HG03469 (cell line): ENCODE results near the gene VMAC.
A peak's percentile ranks its signal among the peaks of the same experiment; 100 is the strongest.
"Not testable (repeated sequence)": the region's sequence is repeated elsewhere in the genome, so short reads cannot be mapped to it uniquely, and the experiment has no call there.

Experiments used
- ATAC-seq: cut with Tn5 transposase; IDR thresholded peaks from one replicate; pipeline ENCODE4 v1.9.1; 2021; ENCODE audit warnings: mild to moderate bottlenecking, moderate library complexity, moderate number of reproducible peaks; ENCODE audit not compliant: unreplicated experiment

VMAC gene

GRCh38 chr19:5904352-5905113 lies at the start of gene VMAC:
Gene VMAC, plus strand, starts transcription at chr19:5904872. Its CDS starts 19 bp downstream, at chr19:5904891.
- ATAC-seq, result peak; percentile 61

- not testable (repeated sequence) for ATAC-seq
These were observed 49.5 kb upstream of the VMAC start for GRCh38 chr19:5855151-5855550.

GRCh38 chr19:5857203-5858081 lies 47.2 kb upstream of the VMAC start:
- no peak for ATAC-seq

- no peak for ATAC-seq
These were observed 41.5 kb upstream of the VMAC start for GRCh38 chr19:5863030-5863665.

GRCh38 chr19:5864013-5864720 lies 40.5 kb upstream of the VMAC start:
- ATAC-seq, result no peak

- ATAC-seq, result no peak
These were observed 39.8 kb upstream of the VMAC start for GRCh38 chr19:5864725-5865486.

- no peak for ATAC-seq
These were observed 38.9 kb upstream of the VMAC start for GRCh38 chr19:5865772-5866171.

- ATAC-seq, result no peak
These were observed 37.2 kb upstream of the VMAC start for GRCh38 chr19:5867201-5868136.

GRCh38 chr19:5870986-5871394 lies 33.7 kb upstream of the VMAC start:
- no peak for ATAC-seq

- ATAC-seq, result no peak
These were observed 31.0 kb upstream of the VMAC start for GRCh38 chr19:5873617-5874199.

- ATAC-seq, result not testable (repeated sequence)
These were observed 30.2 kb upstream of the VMAC start for GRCh38 chr19:5874496-5874895.

- no peak for ATAC-seq
These were observed 27.2 kb upstream of the VMAC start for GRCh38 chr19:5877427-5877826.

- ATAC-seq, result no peak
These were observed 26.8 kb upstream of the VMAC start for GRCh38 chr19:5877882-5878281.

GRCh38 chr19:5880196-5880595 lies 24.5 kb upstream of the VMAC start:
- no peak for ATAC-seq

GRCh38 chr19:5880604-5881078 lies 24.0 kb upstream of the VMAC start:
- no peak for ATAC-seq

- ATAC-seq, result no peak
These were observed 23.0 kb upstream of the VMAC start for GRCh38 chr19:5881543-5882299.

- ATAC-seq, result no peak
These were observed 22.2 kb upstream of the VMAC start for GRCh38 chr19:5882421-5882968.
